H1 (cell line): ENCODE measurements around the gene CAMTA2. TPM values are rescaled to one million over a fixed set of nuclear protein-coding genes. Genes with fewer than 3 reads are reported as not detected.

Experiments used
- HDAC6 ChIP-seq: IDR thresholded peaks from one replicate; pipeline ENCODE4 v1.7.1; 2012; ENCODE audit warnings: low read depth, mild to moderate bottlenecking, inconsistent platforms, low read length, moderate library complexity
- polyA plus RNA-seq, 7 experiments: library from polyadenylated mRNA; depleted of rRNA in 3 of 7; stranded (reverse) in 5 of 7; unstranded in 2 of 7; fragments of >200 nt in 5 of 7; fragments of 200-250 nt in 2 of 7; gene quantifications; 1 replicate in 5 of 7; 2 replicates in 1 of 7; 4 replicates in 1 of 7; pipeline versions ENCODE4 v1.2.1 to v1.2.3, GENCODE V29; 2011 to 2013; ENCODE audit warnings: missing spikeins in 2 of 7, mixed read lengths in 2 of 7
- total RNA-seq: library from RNA; stranded (reverse); fragmentation: NEBNext Ultra II Directional; extraction: Animal tissue kit (Norgen Biotek cat#: 25700); gene quantifications from 2 replicates; pipeline ENCODE4 v1.2.1, GENCODE V29; 2021

CAMTA2 gene
- total and polyA plus RNA-seq, 2 of the 8 experiments (the other 6 are each of a cell fraction or from before 2014, with no cell fraction given) = 5.5 to 12.0 TPM

GRCh38 chr17:5002121-5002788 is 14.8 kb upstream of the CAMTA2 start (continued):
- TF ChIP-seq HDAC6 = no peak
